DOHH2 (cell line): ENCODE data around the gene NDUFB5.

Experiments used
- CTCF ChIP-seq: fragments of 200-600 bp; sonication (generic); IDR thresholded peaks from one replicate; pipeline ENCODE4 v1.5.1; 2014; ENCODE audit warnings: antibody characterized with exemption, mild to moderate bottlenecking, low read depth, low read length; ENCODE audit not compliant: poor library complexity, severe bottlenecking
- EZH2phosphoT487 ChIP-seq: fragments of 200-600 bp; sonication (generic); IDR thresholded peaks from 2 replicates; pipeline ENCODE4 v1.6.1; 2017; ENCODE audit warnings: borderline replicate concordance, mild to moderate bottlenecking, antibody characterized with exemption, low read length, moderate library complexity, mixed read lengths

- TF ChIP-seq CTCF (no peak), EZH2phosphoT487 (no peak)
Measured at GRCh38 chr3:179622023-179622422, 17.4 kb downstream of the NDUFB5 start.
